IMR-90 (cell line): ENCODE results near the gene KYAT1. TPM values are rescaled to one million over a fixed set of nuclear protein-coding genes. Genes with fewer than 3 reads are reported as not detected.

Experiments used
- ATAC-seq: fragments of 200-7000 bp; cut with Tn5 transposase; 2 replicates; pipeline ENCODE4 v1.9.1; 2020; ENCODE audit warnings: low read depth, mild to moderate bottlenecking, moderate library complexity
- BruUV-seq: library from RNA; stranded (reverse); fragments of 400-500 nt; replicated peaks from 2 replicates; lab custom pipeline; 2021; lab: Mats Ljungman, UMichigan
- CTCF ChIA-PET: fragments of 300-600 bp; formaldehyde crosslinking; extraction: SDS; loops from one replicate; lab custom pipeline; 2021; ENCODE audit warnings: antibody characterized with exemption; lab: Yijun Ruan, JAX
- POLR2A ChIA-PET: fragments of 300-600 bp; sonication (Branson Sonifier 250); formaldehyde crosslinking; loops from one replicate; lab custom pipeline; 2022; ENCODE audit warnings: antibody characterized with exemption; ENCODE audit not compliant: unreplicated experiment; lab: Charles Lee
- DNase-seq: peaks from one replicate; pipeline ENCODE4 v3.0.0; 2013
- H2AFZ ChIP-seq: replicated peaks from 2 replicates; pipeline ENCODE3; 2013; ENCODE audit warnings: low read length, mild to moderate bottlenecking; ENCODE audit not compliant: poor library complexity
- H2AK5ac ChIP-seq: 2 replicates; pipeline ENCODE4 v1.6.1; 2013; ENCODE audit warnings: low read depth, low read length, inconsistent platforms
- H2AK9ac ChIP-seq: replicated peaks from 2 replicates; pipeline ENCODE3; 2013; ENCODE audit warnings: mild to moderate bottlenecking, low read depth, low read length, moderate library complexity; ENCODE audit not compliant: poor library complexity
- H2BK120ac ChIP-seq: 2 replicates; pipeline ENCODE4 v1.6.1; 2013; ENCODE audit warnings: low read depth, low read length, inconsistent platforms
- H2BK15ac ChIP-seq: 3 replicates; pipeline ENCODE4 v1.6.1; 2013; ENCODE audit warnings: low read depth, low read length, inconsistent platforms
- H2BK20ac ChIP-seq: 2 replicates; pipeline ENCODE4 v1.6.1; 2013; ENCODE audit warnings: low read depth, mild to moderate bottlenecking, inconsistent platforms, low read length, moderate library complexity
- H2BK5ac ChIP-seq: 2 replicates; pipeline ENCODE4 v1.6.1; 2013; ENCODE audit warnings: mild to moderate bottlenecking, low read depth, low read length, inconsistent platforms; ENCODE audit not compliant: poor library complexity, severe bottlenecking
- H3K14ac ChIP-seq: replicated peaks from 2 replicates; pipeline ENCODE4 v1.6.1; 2013; ENCODE audit warnings: low read depth, low read length, inconsistent platforms
- H3K18ac ChIP-seq: 2 replicates; pipeline ENCODE4 v1.6.1; 2013; ENCODE audit warnings: low read depth, low read length, control low read depth
- H3K23ac ChIP-seq: 2 replicates; pipeline ENCODE4 v1.6.1; 2013; ENCODE audit warnings: low read depth, low read length, inconsistent platforms
- H3K27ac ChIP-seq: 2 replicates; pipeline ENCODE4 v1.5.1; 2013; ENCODE audit warnings: mild to moderate bottlenecking, control low read depth, low read length; ENCODE audit not compliant: insufficient read depth
- H3K27me3 ChIP-seq: 2 replicates; pipeline ENCODE4 v1.6.1; 2013; ENCODE audit warnings: low read length; ENCODE audit not compliant: control insufficient read depth, insufficient read depth
- H3K36me3 ChIP-seq: 2 replicates; pipeline ENCODE4 v1.6.1; 2013; ENCODE audit warnings: low read length, mixed read lengths; ENCODE audit not compliant: control insufficient read depth, insufficient read depth
- H3K4ac ChIP-seq: 2 replicates; pipeline ENCODE4 v1.6.1; 2013; ENCODE audit warnings: low read depth, low read length, inconsistent platforms
- H3K4me1 ChIP-seq: 2 replicates; pipeline ENCODE4 v1.6.1; 2013; ENCODE audit warnings: low read length, mixed read lengths; ENCODE audit not compliant: control insufficient read depth, insufficient read depth
- H3K4me2 ChIP-seq: 2 replicates; pipeline ENCODE4 v1.6.1; 2013; ENCODE audit warnings: low read depth, mild to moderate bottlenecking, control low read depth, low read length, moderate library complexity
- H3K4me3 ChIP-seq: 2 replicates; pipeline ENCODE4 v1.5.1; 2013; ENCODE audit warnings: low read depth, mild to moderate bottlenecking, control low read depth, low read length, moderate library complexity; ENCODE audit not compliant: insufficient read depth
- H3K56ac ChIP-seq: 2 replicates; pipeline ENCODE4 v1.6.1; 2013; ENCODE audit warnings: low read length, inconsistent platforms; ENCODE audit not compliant: insufficient read depth; ENCODE audit errors: extremely low read depth
- H3K79me1 ChIP-seq, 2 experiments: 2 replicates each; pipeline ENCODE4 v1.6.1; 2013; ENCODE audit warnings: low read length in 2 of 2, inconsistent platforms in 1 of 2, low read depth in 1 of 2
- H3K9ac ChIP-seq: 2 replicates; pipeline ENCODE4 v1.6.1; 2013; ENCODE audit warnings: low read depth, low read length, control low read depth
- H3K9me1 ChIP-seq: 2 replicates; pipeline ENCODE4 v1.6.1; 2013; ENCODE audit warnings: low read length, inconsistent platforms; ENCODE audit not compliant: insufficient read depth
- H3K9me3 ChIP-seq: 2 replicates; pipeline ENCODE4 v1.6.1; 2013; ENCODE audit warnings: low read length; ENCODE audit not compliant: control insufficient read depth, insufficient read depth
- H4K20me1 ChIP-seq: 2 replicates; pipeline ENCODE4 v1.6.1; 2013; ENCODE audit warnings: low read length, inconsistent platforms; ENCODE audit not compliant: insufficient read depth
- H4K5ac ChIP-seq: 2 replicates; pipeline ENCODE4 v1.6.1; 2013; ENCODE audit warnings: mild to moderate bottlenecking, low read depth, low read length, control low read depth
- H4K8ac ChIP-seq, 2 experiments: 2 replicates each; pipeline ENCODE4 v1.6.1; 2013; ENCODE audit warnings: low read depth in 2 of 2, low read length in 2 of 2, control low read depth in 1 of 2, inconsistent platforms in 1 of 2
- H4K91ac ChIP-seq: 2 replicates; pipeline ENCODE4 v1.6.1; 2013; ENCODE audit warnings: low read depth, low read length, inconsistent platforms; ENCODE audit not compliant: insufficient read depth
- NFE2L2 ChIP-seq: fragments of 150-350 bp; IDR thresholded peaks from 2 replicates; pipeline ENCODE4 v1.6.1; 2016; ENCODE audit warnings: low read depth, mild to moderate bottlenecking, low read length
- POLR2A ChIP-seq: IDR thresholded peaks from 2 replicates; pipeline ENCODE4 v1.6.1; 2012; ENCODE audit warnings: mild to moderate bottlenecking, low read depth, low read length
- SMC3 ChIP-seq: fragments of 150-350 bp; IDR thresholded peaks from 2 replicates; pipeline ENCODE4 v1.6.1; 2016; ENCODE audit warnings: low read depth, mild to moderate bottlenecking, antibody characterized with exemption, low read length, moderate library complexity
- WGBS, 2 experiments: methylation state at CpG; one replicate each; pipeline versions ENCODE4 v1.1.5 to v1.1.7; 2013; ENCODE audit warnings: missing lambda C conversion rate in 2 of 2; ENCODE audit not compliant: insufficient read length in 1 of 2; ENCODE audit errors: extremely low coverage in 2 of 2; 5-methylcytosine and 5-hydroxymethylcytosine counted together
- dilution Hi-C: fragments of 300-500 bp; cut with HindIII; formaldehyde crosslinking; loops from one replicate; pipeline ENCODE4 v1.14.3; 2018; ENCODE audit warnings: low sequenced_read_pairs; ENCODE audit not compliant: unreplicated experiment
- in situ Hi-C: fragments of 300-500 bp; cut with MboI; formaldehyde crosslinking; loops from 3 replicates; pipeline ENCODE4 v1.14.3; 2019; ENCODE audit warnings: low sequenced_read_pairs, inconsistent platforms, mixed read lengths
- intact Hi-C: fragments of 100-400 bp; cut with micrococcal nuclease; formaldehyde crosslinking; loops from 2 replicates; pipeline ENCODE4 v1.10.0; 2022
- polyA plus RNA-seq, 3 experiments: library from polyadenylated mRNA; depleted of rRNA; stranded (reverse); fragments of >200 nt; gene quantifications; 2 replicates each; pipeline ENCODE4 v1.2.3, GENCODE V29; 2012; ENCODE audit warnings: low replicate concordance in 1 of 3
- total RNA-seq: library from RNA; depleted of rRNA; stranded (reverse); fragments of >200 nt; gene quantifications from 2 replicates; pipeline ENCODE4 v1.2.3, GENCODE V29; 2012
- TF ChIP-seq, protein P1 (sequence below): fragments of 150-350 bp; IDR thresholded peaks from 2 replicates; pipeline ENCODE4 v1.6.1; 2017; ENCODE audit warnings: mild to moderate bottlenecking, antibody characterized with exemption, low read length, low read depth

The KYAT1 gene
- total and polyA plus RNA-seq, 2 of the 4 experiments (the other 2 are of a cell fraction) = 6.8 to 9.5 TPM

DNA sequence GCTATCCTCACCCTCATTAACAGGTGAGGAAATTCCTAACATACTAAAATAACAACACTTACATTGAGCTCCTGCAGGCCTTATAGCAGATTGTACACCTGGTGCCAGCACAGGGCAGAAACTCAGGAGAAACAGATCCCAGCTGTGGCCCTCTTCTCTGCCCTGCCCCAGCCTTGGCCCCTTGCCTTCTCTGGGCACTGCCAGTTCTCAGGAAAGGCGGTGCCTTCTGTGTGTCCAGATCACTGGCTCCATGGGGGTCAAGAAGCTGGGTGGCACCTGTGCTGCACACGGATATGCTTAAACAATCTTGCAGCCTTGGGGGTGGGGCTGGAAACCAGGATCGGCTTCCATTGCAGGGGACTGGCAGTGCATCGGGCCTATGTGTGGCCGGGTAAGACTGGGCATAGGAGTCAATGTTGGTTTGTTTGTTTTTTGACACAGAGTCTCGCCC, 19.3 kb downstream of the KYAT1 start:
- WGBS, 2 experiments = 65% methylated on average over 2 of the region's 6 CpGs; no CpG with 5 or more reads in 1 of the 2 experiments
- Histone ChIP-seq H2BK5ac (no peak overlapping the region), H3K23ac (no peak overlapping the region), H3K56ac (no peak overlapping the region), H3K79me1 (peaks cover 11 to 35% of the 10 kb centered on the region in 2 experiments; a peak in 3 of 4 replicates), H2BK20ac (no peak overlapping the region), H2AK5ac (no peak overlapping the region), H4K91ac (no peak overlapping the region), H2AK9ac (no peak overlapping the region), H2BK120ac (no peak overlapping the region), H3K4me2 (no peak overlapping the region), H3K36me3 (no peaks in the 10 kb centered on the region; the same call in 1 of the 2 replicates), H2AFZ (no peak overlapping the region), H2BK15ac (no peak overlapping the region), H3K9me1 (0 out of 2 replicates have a peak, but pooled peaks cover 3% of the 10 kb centered on the region), H3K9me3 (no peaks in the 10 kb centered on the region), H3K27me3 (no peaks in the 10 kb centered on the region), H3K14ac (no peak overlapping the region), H3K27ac (no peak overlapping the region), H4K5ac (no peak overlapping the region), H3K4me3 (no peak overlapping the region), H3K18ac (no peak overlapping the region), H3K4me1 (no peaks in the 10 kb centered on the region), H4K20me1 (no peaks in the 10 kb centered on the region), H4K8ac (no peak overlapping the region), H3K9ac (no peak overlapping the region), H3K4ac (no peak overlapping the region)
- intact Hi-C loops = loop anchor here (5.0 kb wide), 1 partner anchor 85 kb away; the partner anchor contains the start of genes DOLK and NUP188
- ATAC-seq (no peak), DNase-seq (no peak)
- dilution Hi-C loops = no loop called here
- in situ Hi-C loops = no loop called here
- BruUV-seq = no TSS peak
- CTCF ChIA-PET = interaction anchor here (1.3 kb wide), 1 partner anchor 66 kb away, joined by 3 read pairs; no protein-coding TSS in a partner anchor
- TF ChIP-seq NFE2L2 (no peak), POLR2A (no peak), SMC3 (no peak)
- TF ChIP-seq, protein P1, sequence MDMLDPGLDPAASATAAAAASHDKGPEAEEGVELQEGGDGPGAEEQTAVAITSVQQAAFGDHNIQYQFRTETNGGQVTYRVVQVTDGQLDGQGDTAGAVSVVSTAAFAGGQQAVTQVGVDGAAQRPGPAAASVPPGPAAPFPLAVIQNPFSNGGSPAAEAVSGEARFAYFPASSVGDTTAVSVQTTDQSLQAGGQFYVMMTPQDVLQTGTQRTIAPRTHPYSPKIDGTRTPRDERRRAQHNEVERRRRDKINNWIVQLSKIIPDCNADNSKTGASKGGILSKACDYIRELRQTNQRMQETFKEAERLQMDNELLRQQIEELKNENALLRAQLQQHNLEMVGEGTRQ = no peak
- POLR2A ChIA-PET = no interaction called here
